ENCODE measurements around the gene PCDHB11.
A peak's percentile ranks its signal among the peaks of the same experiment; 100 is the strongest.
"Not testable (repeated sequence)": the region's sequence is repeated elsewhere in the genome, so short reads cannot be mapped to it uniquely, and the experiment has no call there.

Gene PCDHB11

DNA sequence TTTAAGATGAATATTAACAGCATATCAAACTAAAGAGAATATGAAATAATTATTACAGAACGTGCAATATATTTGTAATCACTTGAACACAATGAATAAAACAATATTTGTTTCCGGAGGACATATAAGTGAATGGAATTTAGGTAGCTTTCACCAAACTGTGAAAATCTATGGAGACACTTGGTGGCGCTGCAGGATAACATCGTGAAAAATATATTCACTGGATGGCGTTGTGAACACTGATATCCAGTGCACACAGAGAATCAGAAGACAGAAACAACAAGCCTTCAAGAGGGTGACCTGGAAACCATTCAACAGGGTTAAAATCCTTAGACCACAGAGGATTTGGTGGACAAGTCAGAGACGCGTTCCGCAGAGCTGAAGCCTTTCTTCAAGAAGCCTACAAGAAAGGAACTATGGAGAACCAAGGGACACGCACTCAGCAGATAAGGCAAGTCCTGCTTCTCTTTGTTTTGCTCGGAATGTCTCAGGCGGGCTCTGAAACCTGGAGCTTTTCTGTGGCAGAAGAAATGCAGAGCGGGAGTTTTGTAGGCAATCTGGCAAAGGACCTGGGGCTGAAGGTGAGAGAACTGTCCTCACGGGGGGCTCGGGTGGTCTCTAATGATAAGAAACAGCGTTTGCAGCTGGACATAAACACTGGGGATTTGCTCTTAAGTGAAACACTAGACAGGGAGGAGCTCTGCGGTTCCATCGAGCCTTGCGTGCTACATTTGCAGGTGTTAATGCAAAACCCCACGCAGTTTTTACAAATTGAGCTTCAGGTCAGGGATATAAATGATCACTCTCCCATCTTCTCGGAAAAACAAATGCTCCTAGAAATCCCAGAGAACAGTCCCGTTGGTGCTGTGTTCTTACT, at the start of gene PCDHB11:
TSS of gene PCDHB11 (plus strand) at position 269 of the 877 bp plus-strand sequence. CDS start at position 417, 148 bp downstream.
- no peak for DNase-seq

GRCh38 chr5:141149812-141150211, 49.6 kb upstream of the PCDHB11 start, which contains the start of gene PCDHB6:
Gene PCDHB6 (plus strand): TSS chr5:141150057. CDS start chr5:141150258, 201 bp downstream.
- DNase-seq, result no peak

- peak; percentile 5 for DNase-seq
These were observed 49.0 kb upstream of the PCDHB11 start for GRCh38 chr5:141150224-141150992.

GRCh38 chr5:141150993-141151325, 48.5 kb upstream of the PCDHB11 start:
- DNase-seq, result no peak

GRCh38 chr5:141151632-141152031, 47.8 kb upstream of the PCDHB11 start:
- DNase-seq, result not testable (repeated sequence)

DNA sequence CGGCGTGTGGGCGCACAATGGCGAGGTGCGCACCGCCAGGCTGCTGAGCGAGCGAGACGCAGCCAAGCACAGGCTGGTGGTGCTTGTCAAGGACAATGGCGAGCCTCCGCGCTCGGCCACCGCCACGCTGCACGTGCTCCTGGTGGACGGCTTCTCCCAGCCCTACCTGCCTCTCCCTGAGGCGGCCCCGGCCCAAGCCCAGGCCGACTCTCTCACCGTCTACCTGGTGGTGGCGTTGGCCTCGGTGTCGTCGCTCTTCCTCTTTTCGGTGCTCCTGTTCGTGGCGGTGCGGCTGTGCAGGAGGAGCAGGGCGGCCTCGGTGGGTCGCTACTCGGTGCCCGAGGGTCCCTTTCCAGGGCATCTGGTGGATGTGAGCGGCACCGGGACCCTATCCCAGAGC, 47.3 kb upstream of the PCDHB11 start:
- DNase-seq, result not testable (repeated sequence)

DNA sequence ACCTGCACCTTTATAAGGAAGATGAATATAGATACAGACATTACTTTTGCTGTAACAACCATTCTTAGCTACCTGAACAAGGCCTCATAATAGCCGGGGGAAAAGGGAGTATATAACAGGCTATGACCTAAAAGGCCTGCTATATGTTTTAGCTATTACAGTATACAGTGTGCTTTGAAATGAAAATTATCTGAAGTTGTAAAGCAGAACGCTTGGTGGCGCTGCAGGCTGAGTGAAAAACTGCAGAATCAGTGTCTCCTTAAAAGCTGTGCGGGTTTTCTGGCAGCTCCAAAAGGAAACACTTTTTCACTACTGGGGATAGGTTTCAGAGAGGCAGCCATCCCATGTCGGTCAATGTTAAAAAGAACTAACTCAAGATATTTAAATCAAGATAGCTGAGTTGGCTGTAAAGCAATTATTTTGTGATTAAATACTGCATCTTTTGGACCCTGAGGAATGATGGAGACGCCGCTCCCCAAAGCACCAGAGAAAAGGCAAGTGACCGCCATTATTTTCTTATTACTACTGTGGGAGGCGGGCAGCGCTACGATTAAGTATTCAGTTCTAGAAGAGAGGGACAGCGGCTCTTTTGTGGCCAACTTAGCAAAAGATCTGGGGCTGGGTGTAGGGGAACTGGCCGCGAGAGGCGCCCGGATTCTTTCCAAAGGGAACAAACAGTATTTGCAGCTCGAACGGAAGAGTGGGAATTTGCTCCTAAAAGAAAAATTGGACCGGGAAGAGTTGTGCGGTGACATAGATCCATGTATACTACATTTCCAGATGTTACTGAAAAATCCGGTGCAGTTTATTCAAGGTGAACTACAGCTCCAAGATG, 43.7 kb upstream of the PCDHB11 start:
- DNase-seq, result peak; percentile 3

DNA sequence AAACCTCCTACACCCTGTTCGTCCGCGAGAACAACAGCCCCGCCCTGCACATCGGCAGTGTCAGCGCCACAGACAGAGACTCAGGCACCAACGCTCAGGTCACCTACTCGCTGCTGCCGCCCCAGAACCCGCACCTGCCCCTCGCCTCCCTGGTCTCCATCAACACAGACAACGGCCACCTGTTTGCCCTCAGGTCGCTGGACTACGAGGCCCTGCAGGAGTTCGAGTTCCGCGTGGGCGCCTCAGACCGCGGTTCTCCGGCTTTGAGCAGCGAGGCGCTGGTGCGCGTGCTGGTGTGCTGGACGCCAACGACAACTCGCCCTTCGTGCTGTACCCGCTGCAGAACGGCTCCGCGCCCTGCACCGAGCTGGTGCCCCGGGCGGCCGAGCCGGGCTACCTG, 42.1 kb upstream of the PCDHB11 start:
- DNase-seq, result not testable (repeated sequence)

DNA sequence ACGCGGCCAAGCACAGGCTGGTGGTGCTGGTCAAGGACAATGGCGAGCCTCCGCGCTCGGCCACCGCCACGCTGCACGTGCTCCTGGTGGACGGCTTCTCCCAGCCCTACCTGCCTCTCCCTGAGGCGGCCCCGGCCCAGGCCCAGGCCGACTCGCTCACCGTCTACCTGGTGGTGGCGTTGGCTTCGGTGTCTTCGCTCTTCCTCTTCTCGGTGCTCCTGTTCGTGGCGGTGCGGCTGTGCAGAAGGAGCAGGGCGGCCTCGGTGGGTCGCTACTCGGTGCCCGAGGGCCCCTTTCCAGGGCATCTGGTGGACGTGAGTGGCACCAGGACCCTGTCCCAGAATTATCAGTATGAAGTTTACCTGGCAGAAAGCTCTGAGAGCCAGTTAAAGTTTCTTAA, 41.5 kb upstream of the PCDHB11 start:
- DNase-seq, result not testable (repeated sequence)

DNA sequence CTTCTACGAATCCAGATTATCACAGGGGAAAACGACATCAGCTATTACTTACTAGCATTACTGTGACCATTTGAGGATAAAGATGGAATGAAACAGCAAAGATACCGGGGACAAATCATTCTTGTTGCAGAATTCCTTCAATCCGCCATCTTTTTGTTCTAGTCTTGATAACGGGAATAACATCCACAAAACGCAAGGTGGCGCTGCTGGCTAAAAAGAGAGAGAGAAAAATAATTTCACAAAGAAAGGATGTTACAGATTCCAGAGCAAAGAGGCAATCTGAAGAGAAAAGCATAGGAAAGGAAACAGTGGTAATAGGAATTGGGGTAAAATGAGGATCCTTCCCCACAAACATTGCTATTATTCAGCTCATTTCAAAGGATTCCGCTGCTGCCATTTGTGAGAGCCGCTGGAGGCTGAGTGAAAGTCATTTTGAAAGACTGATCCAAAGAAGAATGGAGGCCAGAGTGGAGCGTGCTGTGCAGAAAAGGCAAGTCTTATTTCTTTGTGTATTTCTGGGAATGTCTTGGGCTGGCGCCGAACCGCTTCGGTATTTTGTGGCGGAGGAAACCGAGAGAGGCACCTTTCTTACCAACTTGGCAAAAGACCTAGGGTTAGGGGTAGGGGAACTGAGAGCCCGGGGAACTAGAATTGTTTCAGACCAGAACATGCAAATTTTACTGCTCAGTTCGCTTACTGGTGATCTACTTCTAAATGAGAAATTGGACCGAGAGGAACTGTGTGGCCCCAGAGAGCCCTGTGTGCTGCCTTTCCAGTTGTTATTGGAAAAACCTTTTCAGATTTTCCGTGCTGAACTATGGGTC, 26.8 kb upstream of the PCDHB11 start, which contains the start of gene PCDHB7:
TSS of gene PCDHB7 (plus strand) at position 264 of the 824 bp plus-strand sequence. CDS start at position 456, 192 bp downstream.
- DNase-seq, result peak; percentile 15

- DNase-seq, result not testable (repeated sequence)
These were observed 24.9 kb upstream of the PCDHB11 start for GRCh38 chr5:141174291-141175104.

DNA sequence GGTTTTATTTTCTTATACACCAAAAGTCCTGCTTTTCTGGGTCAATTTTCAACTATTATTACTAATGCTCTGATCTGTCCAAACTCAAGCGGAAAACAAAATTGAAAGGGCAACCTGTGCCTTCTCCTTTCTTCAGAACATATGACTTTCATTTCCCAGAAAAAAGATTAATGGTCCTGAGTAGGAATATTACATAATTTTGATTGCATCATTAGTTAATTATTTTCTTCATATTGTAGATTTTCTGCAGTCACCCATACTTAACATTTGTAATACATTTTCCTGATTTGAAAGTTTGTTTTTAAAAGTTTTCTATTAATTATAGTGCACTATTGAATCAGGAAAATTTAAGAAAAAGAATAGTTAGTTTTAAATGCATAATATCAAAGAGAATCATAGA, 23.5 kb upstream of the PCDHB11 start:
- no peak for DNase-seq

DNA sequence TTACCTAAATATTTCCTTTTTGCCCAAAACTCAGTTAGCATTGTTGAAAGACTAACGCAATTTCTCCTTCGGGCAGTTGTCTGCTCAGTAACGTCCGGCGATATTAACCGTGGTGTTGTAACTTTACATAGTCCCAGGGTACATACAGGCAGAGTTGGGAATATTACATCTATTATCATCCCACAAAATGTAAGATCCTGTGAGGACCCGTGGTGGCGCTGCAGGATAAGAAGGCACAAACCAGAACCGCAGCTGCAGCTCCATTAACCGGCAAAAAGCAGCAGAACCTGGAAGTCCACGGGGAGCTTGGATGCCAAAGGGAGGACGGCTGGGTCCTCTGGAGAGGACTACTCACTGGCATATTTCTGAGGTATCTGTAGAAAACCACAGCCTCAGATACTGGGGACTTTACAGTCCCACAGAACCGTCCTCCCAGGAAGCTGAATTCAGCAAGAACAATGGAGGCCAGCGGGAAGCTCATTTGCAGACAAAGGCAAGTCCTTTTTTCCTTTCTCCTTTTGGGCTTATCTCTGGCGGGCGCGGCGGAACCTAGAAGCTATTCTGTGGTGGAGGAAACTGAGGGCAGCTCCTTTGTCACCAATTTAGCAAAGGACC, 21.7 kb upstream of the PCDHB11 start, which contains the start of gene PCDHB8:
TSS of gene PCDHB8 (plus strand) at position 214 of the 615 bp plus-strand sequence. CDS start at position 459, 245 bp downstream.
- DNase-seq, result not testable (repeated sequence)

DNA sequence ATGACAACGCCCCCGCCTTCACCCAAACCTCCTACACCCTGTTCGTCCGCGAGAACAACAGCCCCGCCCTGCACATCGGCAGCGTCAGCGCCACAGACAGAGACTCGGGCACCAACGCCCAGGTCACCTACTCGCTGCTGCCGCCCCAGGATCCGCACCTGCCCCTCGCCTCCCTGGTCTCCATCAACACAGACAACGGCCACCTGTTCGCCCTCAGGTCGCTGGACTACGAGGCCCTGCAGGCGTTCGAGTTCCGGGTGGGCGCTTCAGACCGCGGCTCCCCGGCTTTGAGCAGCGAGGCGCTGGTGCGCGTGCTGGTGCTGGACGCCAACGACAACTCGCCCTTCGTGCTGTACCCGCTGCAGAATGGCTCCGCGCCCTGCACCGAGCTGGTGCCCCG, 20.1 kb upstream of the PCDHB11 start:
- DNase-seq, result not testable (repeated sequence)

GRCh38 chr5:141179876-141180275, 19.6 kb upstream of the PCDHB11 start:
- not testable (repeated sequence) for DNase-seq

GRCh38 chr5:141180313-141180712, 19.1 kb upstream of the PCDHB11 start:
- no peak for DNase-seq

GRCh38 chr5:141182248-141182647, 17.2 kb upstream of the PCDHB11 start, which contains the start of gene PCDHB16:
Gene PCDHB16 (plus strand): TSS chr5:141182387. CDS start chr5:141182560, 173 bp downstream.
- DNase-seq, result peak; percentile 28

DNA sequence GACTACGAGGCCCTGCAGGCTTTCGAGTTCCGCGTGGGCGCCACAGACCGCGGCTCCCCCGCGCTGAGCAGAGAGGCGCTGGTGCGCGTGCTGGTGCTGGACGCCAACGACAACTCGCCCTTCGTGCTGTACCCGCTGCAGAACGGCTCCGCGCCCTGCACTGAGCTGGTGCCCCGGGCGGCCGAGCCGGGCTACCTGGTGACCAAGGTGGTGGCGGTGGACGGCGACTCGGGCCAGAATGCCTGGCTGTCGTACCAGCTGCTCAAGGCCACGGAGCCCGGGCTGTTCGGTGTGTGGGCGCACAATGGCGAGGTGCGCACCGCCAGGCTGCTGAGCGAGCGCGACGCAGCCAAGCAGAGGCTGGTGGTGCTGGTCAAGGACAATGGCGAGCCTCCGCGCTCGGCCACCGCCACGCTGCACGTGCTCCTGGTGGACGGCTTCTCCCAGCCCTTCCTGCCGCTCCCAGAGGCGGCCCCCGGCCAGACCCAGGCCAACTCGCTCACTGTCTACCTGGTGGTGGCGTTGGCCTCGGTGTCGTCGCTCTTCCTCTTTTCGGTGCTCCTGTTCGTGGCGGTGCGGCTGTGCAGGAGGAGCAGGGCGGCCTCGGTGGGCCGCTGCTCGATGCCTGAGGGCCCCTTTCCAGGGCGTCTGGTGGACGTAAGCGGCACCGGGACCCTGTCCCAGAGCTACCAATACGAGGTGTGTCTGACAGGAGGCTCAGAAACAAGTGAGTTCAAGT, 15.1 kb upstream of the PCDHB11 start:
- not testable (repeated sequence) for DNase-seq

DNA sequence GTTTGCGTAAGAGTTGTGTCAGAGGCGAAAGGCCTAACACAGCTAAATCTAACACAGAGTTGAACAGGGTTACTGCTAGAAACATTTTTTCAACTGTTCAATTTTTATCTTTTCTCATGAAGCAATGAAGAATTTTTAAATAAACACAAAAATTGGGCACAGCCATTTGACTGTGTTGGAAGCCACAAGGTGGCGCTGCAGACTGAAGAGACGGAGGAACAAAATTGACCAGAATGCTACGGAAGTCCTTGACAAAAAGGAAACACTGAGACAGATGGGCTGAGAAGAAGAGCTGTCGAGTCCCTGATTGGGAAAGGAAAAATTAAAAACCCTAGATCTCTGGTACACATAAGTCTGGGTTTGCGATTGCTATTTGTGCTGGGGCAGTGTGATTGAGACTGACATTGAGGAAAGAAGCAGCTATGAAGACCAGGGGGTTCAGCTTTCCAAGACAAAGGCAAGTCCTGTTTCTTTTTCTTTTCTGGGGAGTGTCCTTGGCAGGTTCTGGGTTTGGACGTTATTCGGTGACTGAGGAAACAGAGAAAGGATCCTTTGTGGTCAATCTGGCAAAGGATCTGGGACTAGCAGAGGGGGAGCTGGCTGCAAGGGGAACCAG, 12.4 kb upstream of the PCDHB11 start, which contains the start of gene PCDHB9:
TSS of gene PCDHB9 (plus strand) at position 265 of the 616 bp plus-strand sequence. CDS start at position 423, 158 bp downstream.
- DNase-seq, result peak; percentile 22

Data from NCI-H226 (cell line).